GM12875 (cell line): ENCODE data around the gene PLEKHA4.
"Not testable (repeated sequence)": the region's sequence is repeated elsewhere in the genome, so short reads cannot be mapped to it uniquely, and the experiment has no call there.

Experiments
- H3K4me3 ChIP-seq: one replicate; pipeline ENCODE4 v1.5.1; 2011; ENCODE audit warnings: low read depth, low read length, control low read depth
- TF ChIP-seq, protein P1 (sequence below): IDR thresholded peaks from 2 replicates; pipeline ENCODE4 v1.5.1; 2011; ENCODE audit warnings: low read depth, mild to moderate bottlenecking, control low read depth, inconsistent platforms, low read length, moderate library complexity, borderline replicate concordance; ENCODE audit not compliant: insufficient read depth

PLEKHA4 gene

DNA sequence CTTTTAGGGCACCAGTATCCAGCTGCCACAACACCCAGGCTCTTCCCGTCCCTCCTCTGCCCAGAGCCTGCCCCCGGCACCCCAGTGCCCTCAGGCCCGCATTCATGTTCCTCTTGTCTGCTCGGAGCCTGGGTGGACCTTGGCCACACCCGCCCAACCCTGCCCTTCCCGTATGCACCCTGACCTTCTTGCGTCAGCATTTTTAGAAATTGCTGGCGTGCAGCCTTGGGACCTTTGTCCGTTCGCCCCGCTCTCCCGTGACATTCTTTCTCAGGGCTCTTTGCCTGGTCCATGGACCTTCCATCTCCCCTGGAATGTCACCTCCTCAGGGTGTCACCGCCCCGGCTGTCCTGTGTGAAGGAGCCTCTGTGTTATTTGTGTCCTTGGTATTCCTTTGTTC, 39.3 kb upstream of the PLEKHA4 start:
- TF ChIP-seq, protein P1, sequence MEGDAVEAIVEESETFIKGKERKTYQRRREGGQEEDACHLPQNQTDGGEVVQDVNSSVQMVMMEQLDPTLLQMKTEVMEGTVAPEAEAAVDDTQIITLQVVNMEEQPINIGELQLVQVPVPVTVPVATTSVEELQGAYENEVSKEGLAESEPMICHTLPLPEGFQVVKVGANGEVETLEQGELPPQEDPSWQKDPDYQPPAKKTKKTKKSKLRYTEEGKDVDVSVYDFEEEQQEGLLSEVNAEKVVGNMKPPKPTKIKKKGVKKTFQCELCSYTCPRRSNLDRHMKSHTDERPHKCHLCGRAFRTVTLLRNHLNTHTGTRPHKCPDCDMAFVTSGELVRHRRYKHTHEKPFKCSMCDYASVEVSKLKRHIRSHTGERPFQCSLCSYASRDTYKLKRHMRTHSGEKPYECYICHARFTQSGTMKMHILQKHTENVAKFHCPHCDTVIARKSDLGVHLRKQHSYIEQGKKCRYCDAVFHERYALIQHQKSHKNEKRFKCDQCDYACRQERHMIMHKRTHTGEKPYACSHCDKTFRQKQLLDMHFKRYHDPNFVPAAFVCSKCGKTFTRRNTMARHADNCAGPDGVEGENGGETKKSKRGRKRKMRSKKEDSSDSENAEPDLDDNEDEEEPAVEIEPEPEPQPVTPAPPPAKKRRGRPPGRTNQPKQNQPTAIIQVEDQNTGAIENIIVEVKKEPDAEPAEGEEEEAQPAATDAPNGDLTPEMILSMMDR, result no peak
- no peak overlapping the region for H3K4me3 ChIP-seq

DNA sequence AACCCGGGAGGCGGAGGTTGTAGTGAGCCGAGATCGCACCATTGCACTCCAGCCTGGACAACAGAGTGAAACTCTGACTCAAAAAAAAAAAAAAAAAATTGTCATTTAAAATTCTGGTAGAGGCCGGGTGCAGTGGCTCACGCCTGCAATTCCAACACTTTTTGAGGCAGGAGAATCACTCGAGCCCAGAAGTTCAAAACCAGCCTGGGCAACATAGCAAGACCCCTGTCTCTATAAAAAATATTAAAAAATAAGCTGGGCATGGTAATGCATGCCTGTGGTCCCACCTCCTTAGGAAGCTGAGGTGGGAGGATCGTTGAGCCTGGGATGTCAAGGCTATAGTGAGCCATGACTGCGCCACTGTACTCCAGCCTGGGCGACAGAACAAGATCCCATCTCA, 37.9 kb upstream of the PLEKHA4 start:
- H3K4me3 ChIP-seq, result no peak overlapping the region
- TF ChIP-seq, protein P1, result no peak

DNA sequence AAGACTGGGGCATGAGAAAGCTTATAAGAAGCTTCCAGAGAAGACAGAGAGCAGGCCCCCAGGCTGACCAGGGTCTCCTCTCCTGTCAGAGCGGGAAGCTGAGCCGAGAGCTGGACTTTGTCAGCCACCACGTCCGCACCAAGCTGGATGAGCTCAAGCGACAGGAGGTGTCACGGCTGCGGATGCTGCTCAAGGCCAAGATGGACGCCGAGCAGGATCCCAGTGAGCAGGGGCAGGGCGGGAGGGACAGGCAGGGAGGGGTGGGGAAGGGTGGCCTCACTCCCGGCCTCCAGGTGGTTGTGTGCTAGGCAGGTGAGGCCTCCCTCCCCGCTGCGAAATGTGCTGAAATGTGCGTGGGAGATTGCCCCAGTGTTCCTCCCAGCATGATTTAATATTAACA, 37.2 kb upstream of the PLEKHA4 start:
- no peak overlapping the region for H3K4me3 ChIP-seq
- TF ChIP-seq, protein P1, result no peak

DNA sequence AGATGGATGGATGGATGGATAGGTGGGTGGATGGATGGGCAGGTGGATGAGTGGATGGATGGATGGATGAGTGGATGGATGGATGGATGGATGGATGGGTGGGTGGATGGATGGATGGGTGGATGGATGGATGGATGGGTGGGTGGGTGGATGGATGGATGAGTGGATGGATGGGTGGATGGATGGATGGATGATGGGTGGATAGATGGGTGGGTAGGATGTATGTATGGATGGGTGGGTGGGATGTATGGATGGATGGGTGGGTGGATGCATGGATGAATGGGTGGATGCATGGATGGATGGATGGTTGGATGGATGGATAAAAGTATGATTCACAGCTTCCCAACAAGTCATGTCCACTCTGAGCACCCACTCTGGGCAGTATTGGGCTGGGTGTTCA, 35.4 kb upstream of the PLEKHA4 start:
- H3K4me3 ChIP-seq, result not testable (repeated sequence)

DNA sequence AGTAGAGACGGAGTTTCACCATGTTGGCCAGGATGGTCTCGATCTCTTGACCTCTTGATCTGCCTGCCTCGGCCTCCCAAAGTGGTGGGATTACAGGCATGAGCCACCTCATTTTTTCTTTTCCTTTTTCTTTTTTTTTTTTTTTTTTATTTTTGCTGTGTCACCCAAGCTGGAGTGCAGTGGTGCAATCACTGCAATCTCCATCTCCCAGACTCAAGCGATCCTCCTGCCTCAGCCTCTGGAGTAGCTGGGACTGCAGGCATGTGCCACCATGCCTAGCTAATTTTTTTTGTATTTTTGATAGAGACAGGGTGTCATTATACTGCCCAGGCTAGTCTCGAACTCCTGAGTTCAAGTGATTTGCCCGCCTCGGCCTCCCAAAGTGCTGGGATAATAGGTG, 33.9 kb upstream of the PLEKHA4 start:
- H3K4me3 ChIP-seq, result not testable (repeated sequence)

DNA sequence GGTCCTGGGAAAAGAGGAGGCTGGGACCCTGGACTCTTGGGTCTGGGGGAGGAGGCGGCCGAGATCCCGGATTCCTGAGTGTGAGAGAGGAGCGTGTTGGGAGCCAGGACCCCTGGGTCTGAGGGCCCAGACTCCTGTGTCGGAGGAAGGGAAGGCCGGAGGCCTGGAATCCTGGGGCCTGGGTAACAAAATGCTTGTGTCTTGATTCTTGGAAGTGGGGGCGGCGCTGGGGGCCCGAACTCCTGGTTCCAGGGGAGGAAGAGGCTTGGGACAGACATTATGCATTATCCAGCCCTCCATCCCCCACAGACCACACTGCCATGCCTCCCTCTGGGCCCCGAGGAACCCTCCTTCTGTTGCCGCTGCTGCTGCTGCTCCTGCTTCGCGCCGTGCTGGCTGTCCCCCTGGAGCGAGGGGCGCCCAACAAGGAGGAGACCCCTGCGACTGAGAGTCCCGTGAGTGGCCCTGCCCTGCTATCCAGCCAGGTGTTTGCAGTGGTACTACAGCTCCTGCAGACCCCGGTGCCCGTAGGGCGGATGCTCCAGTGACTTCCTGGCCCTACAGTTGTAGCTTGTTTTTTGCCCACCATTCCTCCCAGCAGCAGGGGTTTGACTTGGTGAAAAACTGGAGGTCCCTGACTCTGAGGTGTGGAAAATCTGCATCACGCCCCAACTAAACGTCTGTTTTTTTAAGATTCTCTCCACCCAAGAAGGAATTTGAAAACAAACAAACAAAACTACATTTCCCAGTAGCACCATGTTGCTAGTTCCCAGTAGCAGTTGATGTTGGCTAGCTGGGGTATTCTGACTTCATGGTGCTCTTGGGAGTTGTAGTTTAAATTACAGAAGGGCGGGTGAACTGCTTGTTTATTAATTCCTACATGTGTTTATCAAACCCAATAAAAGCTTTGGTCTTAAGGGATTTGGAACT, 32.3 kb upstream of the PLEKHA4 start:
- peak overlapping the region; percentile 72 for H3K4me3 ChIP-seq
- TF ChIP-seq, protein P1, result no peak

DNA sequence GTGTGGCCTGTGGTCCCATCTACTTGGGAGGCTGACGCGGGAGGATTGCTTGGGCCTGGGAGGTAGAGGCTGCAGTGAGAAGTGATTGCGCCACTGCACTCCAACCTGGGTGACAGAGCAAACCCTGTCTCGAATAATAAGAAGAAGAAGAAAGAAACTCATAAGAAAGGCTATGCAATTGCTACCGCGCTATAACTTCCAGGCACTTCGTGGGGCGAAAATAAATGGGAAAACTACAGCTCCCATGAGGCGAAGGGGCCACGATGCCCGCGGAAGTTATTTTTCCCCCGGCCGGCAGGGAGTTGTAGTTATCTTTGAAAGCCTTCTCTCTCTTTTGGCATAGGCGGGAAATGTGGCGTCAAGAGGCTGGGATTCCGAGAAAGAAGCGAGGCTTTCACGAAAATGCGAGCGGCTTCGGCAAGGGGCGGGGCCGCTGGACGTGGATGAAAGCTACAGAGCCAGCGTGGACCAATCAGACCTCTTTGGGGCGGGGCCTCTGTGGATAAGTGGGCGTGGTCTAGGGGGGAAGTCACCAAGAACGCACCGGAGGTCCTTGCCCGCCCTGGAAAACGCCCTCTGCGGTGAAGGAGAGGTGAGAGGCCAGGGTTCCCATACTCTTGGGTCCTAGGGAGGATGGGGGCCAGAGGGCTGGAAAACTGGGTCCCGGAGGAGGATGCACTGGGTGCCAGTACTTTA, 31.5 kb upstream of the PLEKHA4 start, which contains the start of gene NUCB1:
Gene NUCB1 (plus strand): TSS at position 532 of the 696 bp plus-strand sequence. CDS start 485 bp downstream, outside the sequence.
- TF ChIP-seq, protein P1, result no peak
- H3K4me3 ChIP-seq, result peak within 1 kb of the TSS; percentile 72

DNA sequence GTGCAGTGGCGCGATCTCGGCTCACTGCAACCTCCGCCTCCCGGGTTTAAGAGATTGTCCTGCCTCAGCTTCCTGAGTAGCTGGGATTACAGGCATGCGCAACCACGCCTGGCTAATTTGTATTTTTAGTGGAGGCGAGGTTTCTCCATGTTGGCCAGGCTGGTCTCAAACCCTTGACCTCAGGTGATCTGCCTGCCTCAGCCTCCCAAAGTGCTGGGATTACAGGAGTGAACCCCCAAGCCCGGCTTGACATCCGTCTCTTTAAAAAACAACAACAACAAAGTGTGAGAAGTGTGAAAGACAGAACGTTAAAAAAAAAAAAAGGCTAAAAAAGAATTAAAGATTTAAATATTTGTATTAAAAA, 31.0 kb upstream of the PLEKHA4 start:
- H3K4me3 ChIP-seq, result not testable (repeated sequence)
